GM18861 (cell line): ENCODE results near the gene MAU2.
"Not testable (repeated sequence)": the region's sequence is repeated elsewhere in the genome, so short reads cannot be mapped to it uniquely, and the experiment has no call there.

Experiments used
- ATAC-seq: cut with Tn5 transposase; IDR thresholded peaks from one replicate; pipeline ENCODE4 v1.9.1; 2021; ENCODE audit not compliant: unreplicated experiment

MAU2 gene

DNA sequence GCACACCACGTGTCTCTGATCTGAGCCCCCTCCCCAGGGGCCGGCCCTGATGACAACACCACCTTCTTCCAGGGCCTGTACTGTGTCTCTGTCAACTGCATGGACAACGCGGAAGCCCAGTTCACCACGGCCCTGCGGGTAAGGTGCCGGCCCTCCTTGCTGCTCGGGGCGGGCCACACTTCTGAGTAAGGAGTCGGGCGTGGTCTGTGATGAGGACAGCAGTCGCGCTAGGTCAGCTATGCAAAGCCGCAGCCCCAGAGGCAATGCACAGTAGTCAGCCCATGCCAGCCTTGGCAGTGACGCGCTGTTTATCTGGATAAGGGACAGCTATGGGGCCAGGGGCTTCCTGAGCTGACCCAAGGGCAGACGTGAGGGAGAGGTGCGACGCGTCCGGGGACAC is 24.6 kb downstream of the MAU2 start:
- ATAC-seq, result no peak

DNA sequence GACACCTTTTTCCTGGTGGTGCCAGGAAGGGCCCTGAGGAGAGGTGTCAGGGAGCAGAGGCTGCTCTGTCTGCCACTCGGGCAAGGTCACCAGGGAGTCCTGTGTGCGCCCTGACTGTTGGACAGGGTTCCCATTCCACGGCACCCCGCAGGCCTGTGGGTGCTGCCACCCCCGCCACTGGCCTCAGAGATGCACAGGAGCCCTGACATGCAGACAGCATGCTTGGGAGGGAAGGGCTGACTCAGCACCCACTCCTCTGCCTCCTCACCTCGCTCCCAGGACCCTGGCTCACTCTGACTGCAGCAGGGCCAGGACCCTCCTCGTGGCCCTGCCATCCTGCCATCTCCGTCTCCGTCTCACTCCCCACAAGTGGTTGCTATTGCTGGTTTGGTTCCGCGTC is 25.3 kb downstream of the MAU2 start:
- ATAC-seq, result no peak

DNA sequence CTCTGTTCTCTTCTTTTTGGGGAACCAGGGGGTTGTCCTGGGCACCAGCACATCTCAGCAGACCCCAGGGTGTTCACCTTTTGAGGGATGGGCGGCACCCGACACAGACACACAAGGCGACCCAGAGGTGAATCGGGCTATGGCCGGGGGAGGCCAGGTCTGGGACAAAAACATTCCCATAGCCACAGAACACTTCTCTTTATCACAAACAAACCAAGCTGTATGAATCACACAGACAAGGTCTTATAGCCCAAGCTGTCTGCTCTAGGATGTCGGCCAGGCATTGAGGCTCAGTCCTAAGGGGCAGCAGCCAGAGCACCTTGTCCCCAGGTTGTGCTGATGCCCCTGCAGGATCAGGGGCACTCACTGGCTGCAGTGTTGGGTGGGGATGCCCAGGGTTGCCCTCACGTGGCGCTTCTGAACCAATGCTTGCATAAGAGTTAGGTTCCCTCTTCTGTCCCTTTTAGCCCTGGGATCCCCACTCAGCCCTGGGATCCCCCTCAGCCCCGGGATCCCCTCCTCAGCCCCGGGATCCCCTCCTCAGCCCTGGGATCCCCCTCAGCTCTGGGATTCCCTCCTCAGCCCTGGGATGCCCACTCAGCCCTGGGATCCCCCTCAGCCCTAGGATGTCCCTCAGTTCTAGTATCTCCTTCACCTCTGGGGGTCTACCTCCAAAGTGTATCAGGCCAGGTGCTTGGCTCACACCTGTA is 26.9 kb downstream of the MAU2 start:
- no peak for ATAC-seq

DNA sequence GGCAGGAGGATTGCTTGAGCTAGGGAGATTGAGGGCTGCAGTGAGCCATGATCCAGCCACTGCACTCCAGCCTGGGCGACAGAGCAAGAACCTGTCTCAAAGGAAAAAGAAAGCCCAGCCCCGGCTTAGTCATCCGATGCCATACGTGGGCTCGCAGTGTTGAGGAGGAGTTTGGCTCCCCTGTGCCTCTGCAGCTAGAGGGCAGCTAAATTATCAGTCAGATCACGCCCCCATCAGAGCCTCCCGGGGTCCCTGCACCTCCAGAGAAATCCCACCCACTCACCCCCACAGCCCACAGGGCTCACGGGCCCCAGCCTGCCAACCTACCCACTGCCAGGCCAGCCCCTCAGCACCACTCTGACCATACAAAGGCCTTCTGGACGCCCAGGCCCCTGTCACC is 27.6 kb downstream of the MAU2 start:
- ATAC-seq, result no peak

DNA sequence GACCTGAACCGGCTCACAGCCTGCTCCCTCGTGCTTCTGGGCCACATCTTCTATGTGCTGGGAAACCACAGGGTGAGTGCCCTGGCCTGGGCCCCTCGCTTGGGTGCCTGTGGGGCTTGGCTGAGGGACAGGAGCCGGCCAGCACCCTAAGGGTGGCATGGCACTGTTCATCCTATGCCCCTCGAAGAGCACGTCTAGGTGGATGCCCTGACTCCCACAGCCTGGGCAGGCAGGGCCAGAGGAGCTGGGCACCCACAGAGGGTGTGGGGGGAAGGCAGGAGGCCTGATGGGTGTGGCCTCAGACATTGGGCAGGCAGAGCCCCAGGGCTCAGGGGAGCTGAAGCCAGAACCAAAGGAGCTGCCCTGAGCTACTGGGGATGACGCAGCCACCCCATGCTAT is 28.7 kb downstream of the MAU2 start:
- ATAC-seq, result no peak

DNA sequence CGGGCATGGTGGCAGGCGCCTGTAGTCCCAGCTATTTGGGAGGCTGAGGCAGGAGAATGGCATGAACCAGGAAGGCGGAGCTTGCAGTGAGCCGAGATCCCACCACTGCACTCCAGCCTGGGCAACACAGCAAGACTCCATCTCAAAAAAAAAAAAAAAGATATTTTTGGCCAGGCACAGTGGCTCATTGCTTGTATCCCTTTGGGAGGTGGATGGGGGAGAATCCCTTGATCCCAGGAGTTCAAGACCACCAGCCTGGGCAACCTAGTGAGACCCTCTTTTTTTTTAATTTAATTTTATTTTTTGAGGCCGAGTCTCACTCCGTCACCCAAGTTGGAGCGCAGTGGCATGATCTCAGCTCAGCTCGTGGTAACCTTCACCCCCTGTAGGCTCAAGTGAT is 30.1 kb downstream of the MAU2 start:
- not testable (repeated sequence) for ATAC-seq

DNA sequence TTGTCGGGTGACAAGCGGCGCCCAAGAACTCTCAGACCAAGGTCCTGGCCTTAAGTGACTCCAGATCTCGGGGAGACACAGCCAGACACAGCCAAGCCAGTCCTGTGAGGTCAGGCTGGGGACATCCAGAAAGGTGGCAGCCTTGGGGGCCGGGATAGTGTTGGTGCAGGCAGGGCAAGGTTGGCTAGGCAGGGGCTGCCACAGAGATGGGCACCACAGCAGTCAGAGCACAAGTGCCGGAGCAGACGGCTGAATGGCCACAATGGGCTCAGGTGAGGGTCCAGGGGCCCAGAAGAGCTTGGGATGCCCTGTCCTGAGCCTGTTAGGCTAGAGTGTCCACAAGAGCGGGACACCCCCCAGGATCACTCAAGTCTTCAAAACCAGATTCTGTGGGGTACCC is 32.2 kb downstream of the MAU2 start:
- no peak for ATAC-seq

DNA sequence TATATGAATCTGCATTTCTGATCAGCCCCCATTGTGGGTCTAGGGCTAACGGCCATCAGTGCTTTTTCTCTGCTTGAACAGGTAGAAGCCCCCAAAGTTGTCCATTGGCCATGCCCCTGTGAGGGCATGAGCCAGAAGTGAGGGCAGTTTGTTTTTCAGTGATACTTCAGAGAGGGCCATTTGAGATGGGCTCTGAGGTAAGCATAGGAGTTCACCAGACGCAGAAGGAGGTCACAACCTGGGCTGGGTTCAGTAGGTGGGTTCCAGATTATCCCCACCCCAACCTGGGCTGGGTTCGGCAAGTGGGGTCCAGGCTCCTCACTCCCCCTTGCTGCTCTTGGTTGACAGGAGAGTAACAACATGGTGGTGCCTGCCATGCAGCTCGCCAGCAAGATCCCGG is 33.4 kb downstream of the MAU2 start:
- no peak for ATAC-seq

DNA sequence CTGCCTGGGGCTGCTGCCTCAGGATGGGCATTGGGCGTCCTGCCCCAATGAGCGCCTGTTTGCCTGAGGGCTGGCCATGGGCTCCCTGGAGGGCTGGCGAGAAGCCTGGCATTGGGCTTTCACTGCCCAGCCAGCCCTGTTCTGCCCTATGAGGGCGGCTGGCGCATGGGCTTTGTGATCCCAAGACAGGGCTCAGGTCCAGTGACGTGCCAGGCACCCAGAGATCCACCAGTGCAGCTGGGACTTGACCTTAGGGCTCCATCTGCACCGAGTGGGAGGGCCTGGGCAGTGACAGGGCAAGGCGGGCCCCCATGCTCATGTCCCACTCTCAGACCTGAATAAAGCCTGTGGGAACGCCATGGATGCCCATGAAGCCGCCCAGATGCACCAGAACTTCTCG is 34.3 kb downstream of the MAU2 start:
- ATAC-seq, result no peak

DNA sequence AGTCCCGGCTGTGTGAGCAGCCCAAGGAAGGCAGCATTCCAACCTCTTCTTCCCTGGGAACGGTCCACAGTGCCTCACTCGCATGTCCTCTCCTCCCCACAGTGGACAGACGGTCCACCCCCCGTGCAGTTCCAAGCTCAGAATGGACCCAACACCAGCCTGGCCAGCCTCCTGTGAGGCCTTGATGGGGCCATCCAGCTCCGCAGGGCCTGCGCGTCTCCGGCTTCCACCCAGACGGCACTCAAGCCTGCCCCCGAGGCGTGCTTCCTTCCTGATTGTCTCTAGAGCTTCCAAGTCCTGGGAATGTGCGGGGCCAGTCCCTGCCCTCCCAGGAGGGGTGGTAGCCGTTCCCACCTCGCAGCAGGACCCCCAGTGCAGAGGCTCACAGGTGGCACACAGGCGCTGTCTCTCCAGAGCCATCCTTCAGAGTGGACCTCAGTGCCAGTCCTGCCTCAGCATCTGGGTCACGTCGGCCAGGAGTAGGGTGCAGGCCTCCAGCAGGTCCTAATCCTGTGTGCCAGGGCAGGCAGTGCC is 35.0 kb downstream of the MAU2 start:
- no peak for ATAC-seq

DNA sequence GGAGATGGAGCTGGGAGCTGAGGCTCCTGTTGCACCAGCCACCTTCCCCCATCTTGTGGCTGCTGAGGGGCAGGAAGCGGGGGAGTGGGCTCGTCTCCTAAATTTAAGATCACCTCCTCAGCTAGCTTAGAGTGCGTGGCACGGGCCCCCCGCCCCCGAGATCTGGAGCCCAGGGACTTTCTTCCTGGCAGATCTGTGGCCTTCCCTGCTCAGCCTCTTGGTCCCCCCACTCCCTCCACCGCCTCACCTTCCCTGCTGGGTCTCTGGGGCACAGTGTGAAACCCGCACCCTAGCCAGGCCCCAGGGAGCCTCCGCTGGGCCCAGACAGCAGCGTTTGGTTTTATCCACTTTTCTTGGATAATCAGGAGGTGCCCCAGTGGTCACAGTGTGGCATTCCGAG is 35.9 kb downstream of the MAU2 start:
- no peak for ATAC-seq

DNA sequence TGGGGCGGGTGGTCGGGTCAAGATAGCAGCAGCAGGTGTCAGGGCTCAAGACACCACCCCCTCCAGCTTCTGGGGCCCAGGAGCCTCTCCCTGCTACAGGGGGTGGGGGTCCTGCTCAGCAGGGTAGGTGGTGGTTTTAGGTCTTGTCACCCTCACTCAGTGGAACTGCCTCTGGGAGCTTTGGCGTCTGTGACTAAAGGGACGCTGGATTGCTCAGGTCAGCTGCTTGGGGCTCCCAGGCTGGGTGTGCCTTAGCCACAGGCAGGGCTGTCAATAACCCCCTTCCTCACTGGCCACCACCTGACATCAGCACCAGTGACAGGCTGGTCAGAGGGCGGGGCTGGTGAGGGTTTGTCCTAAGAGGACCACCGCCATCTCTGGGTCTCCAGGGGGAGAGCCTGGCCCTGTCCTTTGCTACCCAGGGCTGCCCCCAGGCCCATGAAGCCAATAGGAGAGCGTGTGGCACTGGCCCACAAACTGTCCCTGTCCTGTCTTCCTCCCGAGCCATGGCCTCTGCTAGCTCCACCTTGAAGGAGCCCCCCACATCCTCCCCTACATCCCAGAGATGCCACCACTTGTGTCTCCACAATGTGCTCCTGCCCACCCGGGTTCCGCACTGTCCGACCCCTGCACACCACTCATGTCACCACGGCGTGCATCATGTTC is 36.4 kb downstream of the MAU2 start:
- no peak for ATAC-seq

DNA sequence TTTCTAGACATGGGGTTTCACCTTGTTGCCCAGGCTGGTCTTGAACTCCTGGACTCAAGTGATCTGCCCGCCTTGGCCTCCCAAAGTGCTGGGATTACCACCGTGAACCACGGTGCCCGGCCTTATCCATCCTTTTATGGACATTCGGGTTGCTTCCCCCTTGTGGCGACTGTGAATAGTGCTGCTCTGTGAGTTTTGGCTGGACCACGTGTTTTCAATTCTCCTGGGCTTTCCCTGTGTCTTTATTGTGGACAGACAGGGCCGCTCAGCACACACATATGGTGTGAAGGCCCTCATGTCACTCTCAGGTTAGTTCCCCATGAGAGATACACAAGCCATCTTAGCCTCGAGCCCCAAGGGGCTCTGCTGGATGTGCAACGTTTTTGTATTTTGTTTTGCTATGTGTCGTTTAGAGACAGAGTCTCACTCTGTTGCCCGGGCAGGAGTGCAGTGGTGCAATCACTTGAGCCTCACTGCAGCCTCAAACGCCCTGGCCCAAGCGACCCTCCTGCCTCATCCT is 40.5 kb downstream of the MAU2 start:
- peak; percentile 76 for ATAC-seq

DNA sequence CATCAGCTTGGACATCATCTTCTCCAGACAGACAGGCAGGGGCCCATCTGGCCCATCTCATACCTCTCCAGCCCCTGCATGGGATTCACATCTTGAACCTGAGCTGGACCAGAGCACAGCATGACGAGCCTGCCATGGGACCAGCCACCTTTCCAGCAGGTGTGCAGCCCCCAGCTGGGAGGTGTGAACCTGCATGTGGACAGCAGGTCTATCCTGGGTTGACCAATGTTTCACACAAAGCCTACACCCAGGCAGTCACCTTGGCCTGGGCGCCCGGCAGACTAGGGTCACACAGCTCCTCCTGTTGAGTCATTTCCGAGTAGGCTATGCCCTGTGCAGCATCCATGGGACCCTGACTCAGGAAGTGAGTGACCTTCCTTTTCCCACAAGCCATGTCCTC is 41.4 kb downstream of the MAU2 start:
- ATAC-seq, result no peak

DNA sequence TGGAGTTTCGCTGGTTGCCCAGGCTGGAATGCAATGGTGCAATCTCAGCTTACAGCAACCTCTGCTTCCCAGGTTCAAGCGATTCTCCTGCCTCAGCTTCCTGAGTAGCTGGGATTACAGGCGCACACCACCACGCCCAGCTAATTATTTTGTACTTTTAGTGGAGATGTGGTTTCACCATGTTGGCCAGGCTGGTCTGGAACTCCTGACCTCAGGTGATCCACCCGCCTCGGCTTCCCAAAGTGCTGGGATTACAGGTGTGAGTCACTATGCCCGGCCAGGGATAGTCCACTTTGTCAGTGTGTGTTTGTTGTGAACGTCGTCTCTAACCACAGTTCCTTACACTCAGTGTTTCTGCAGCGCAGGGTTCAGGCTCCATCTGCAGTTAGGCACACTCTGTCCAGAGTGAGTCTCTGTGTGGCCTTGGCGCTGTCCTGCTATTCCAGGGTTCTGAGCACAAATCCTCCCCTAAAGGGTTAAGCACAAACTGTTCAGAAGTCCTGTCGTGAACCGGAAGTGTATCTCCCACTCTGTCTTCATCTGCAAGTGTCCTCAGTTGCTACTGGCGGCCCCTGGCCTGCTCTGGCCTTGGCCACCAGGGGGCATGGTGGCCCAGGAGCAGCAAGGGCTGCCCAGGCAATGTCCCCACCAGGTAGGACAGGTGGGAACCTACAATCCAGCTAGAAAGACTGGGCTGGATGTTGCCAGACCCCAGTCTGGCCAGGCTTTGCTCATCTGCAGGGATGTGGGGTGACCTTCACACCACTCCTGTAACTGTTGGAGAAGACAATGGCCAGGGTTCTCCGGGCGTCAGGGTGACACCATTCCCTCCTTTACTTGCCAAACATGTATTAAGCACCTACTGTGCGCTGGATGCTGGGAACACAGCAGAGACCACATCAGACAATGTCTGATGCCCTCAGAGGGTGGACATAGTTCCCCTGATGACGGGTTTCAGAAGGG is 46.1 kb downstream of the MAU2 start:
- peak; percentile 82 for ATAC-seq

DNA sequence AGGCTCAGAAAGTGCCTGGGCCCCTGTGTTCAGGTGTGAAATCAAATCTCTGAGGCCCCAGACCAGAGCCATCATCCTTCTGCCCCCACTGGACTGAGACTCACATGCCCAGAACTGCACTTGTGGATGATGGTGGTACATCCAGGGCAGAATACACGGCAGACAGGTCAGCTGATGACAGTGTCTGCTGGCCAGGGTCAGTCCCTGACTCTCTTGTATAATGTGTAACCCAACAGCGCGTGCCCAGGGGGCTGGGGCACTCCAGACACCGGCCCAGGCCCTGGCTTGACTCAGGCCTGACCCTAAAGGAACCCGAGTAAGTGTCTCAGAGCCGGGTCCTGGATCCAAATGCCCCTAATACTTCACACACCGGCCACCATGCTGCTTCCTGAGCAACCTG is 47.5 kb downstream of the MAU2 start:
- no peak for ATAC-seq

DNA sequence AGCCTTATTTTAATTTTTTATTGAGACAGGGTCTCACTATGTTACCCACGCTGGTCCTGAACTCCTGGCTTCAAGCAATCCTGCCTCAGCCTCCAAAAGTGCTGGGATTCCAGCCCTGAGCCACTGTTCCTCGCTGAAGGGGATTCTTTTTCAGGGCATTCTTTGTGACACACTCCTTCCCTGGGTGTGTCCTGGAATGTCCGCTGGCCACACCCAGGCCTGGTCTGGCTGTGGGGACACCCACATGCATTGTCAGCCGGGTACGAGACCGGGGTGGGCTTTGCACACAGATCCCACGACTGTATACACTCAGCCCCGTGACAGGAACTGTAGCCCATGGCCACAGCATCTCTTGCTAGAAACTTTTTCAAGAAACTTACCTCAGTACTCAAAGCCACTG is 50.4 kb downstream of the MAU2 start:
- ATAC-seq, result no peak

DNA sequence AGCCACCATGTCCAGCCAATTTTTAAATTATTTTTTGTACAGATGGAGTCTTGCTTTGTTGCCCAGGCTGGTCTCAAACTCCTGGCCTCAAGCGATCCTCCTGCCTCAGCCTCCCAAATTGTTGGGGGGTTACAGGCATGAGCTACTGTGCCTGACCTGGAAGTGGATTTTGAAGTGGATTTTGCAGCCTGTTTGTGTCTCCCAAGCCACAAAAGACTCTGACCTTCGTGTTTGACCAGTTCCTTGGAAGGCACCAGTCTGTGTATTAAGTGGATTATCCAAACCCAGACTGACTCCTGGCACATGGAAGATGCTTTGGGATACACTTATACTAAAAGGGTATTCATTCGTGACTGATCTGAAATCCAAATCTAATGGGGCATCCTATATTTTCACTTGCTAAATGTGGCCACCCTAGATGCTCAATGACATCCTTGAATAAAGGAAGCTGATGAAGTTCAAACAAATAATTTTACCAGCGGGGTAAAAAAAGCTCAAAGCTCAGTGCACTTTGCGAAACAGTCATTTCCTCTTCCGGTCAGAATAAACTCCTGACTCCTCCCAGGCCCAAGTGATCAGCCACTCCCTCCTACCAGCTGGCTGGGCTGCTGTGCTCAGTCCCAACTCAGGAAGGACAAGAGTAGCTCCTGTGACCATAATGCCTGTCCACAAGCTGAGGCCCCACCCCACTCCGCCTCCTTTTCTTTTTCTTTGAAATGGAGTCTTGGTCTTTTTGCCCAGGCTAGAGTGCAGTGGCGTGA is 52.2 kb downstream of the MAU2 start:
- peak; percentile 88 for ATAC-seq

DNA sequence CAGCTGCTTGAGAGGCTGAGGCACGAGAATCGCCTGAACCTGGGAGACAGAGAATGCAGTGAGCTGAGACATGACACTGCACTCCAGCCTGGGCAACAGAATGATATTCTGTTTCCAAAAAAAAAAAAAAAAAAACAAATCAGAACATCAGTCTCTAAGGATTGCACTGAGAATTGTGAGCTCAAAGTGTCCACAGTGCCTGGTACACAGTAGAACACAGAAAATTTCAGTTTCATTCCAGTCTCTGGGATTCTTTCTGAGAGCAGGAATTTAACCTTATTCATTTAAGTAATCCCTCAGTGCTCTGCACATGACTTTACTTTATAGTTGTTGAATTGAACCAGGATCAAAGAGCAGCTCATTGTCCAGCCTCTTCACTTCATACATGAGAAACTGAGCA is 58.9 kb downstream of the MAU2 start:
- ATAC-seq, result no peak

DNA sequence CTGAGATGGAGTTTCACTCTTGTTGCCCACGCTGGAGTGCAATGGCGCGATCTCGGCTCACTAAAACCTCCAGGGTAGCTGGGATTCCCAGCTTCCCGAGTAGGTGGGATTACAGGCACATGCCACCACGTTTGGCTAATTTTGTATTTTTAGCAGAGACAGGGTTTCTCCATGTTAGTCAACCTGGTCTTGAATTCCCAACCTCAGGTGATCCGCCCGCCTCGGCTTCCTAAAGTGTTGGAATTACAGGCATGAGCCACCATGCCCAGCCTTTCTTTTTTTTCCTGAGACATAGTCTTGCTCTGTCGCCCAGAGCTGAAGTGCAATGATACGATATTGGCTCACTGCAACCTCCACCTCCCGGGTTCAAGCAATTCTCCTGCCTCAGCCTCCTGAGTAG is 59.7 kb downstream of the MAU2 start:
- not testable (repeated sequence) for ATAC-seq
